Prostate gland (tissue), 2 donors: Measurements from ENCODE around the gene TMEM266. TPM values are rescaled to one million over a fixed set of nuclear protein-coding genes. Genes with fewer than 3 reads are reported as not detected.

ENCODE experiments used
- DNase-seq: peaks from one replicate; pipeline ENCODE4 v3.0.0-alpha.2; 2019; ENCODE audit warnings: low spot score
- H3K27ac ChIP-seq, 2 donors: fragments of 200-600 bp; sonication (generic); 2 replicates each; pipeline ENCODE4 v1.5.1; 2017 to 2019
- H3K27me3 ChIP-seq: fragments of 200-600 bp; sonication (generic); replicated peaks from 2 replicates; pipeline ENCODE4 v1.5.1; 2019; ENCODE audit not compliant: insufficient read depth
- H3K36me3 ChIP-seq, 2 donors: fragments of 200-600 bp; sonication (generic); 1 replicate in 1 of 2; 2 replicates in 1 of 2; pipeline versions ENCODE4 v1.5.1 to v1.8.1; 2017 to 2019
- H3K4me1 ChIP-seq: fragments of 200-600 bp; sonication (generic); replicated peaks from 2 replicates; pipeline ENCODE4 v1.5.1; 2019
- H3K4me3 ChIP-seq, 2 donors: fragments of 200-600 bp; sonication (generic); 2 replicates each; pipeline ENCODE4 v1.5.1; 2017 to 2019
- H3K9me3 ChIP-seq: fragments of 200-600 bp; sonication (generic); 2 replicates; pipeline ENCODE4 v1.5.1; 2017
- CTCF ChIP-seq, 4 experiments: fragments of 200-600 bp in 2 of 4; fragments of 450-650 bp in 2 of 4; sonication (generic) in 2 of 4; IDR thresholded peaks; 1 replicate in 3 of 4; 2 replicates in 1 of 4; pipeline ENCODE4 v1.5.1; 2016 to 2019; ENCODE audit warnings: antibody characterized with exemption in 4 of 4, mild to moderate bottlenecking in 2 of 4, moderate library complexity in 2 of 4
- POLR2A ChIP-seq: fragments of 450-650 bp; IDR thresholded peaks from one replicate; pipeline ENCODE4 v1.6.1; 2016; ENCODE audit warnings: antibody characterized with exemption, mild to moderate bottlenecking
- POLR2AphosphoS5 ChIP-seq: sonication (generic); formaldehyde crosslinking; IDR thresholded peaks from one replicate; pipeline ENCODE4 v1.6.1; 2017; ENCODE audit warnings: antibody characterized with exemption
- WGBS: methylation state at CpG from one replicate; pipeline ENCODE4 v1.1.5; 2018; 5-methylcytosine and 5-hydroxymethylcytosine counted together
- intact Hi-C: fragments of 100-400 bp; cut with DNase I; formaldehyde crosslinking; loops from one replicate; pipeline ENCODE4 v1.14.2; 2022
- total RNA-seq, 2 donors: library from RNA; depleted of rRNA; stranded (reverse); fragments of >200 nt; gene quantifications; one replicate each; pipeline ENCODE4 v1.1.0, GENCODE V29; 2016

Gene TMEM266
- total RNA-seq, 2 donors from 2014 or later: 5.9 to 6.0 TPM

- peaks cover 6% of the 10 kb centered on the region for H3K4me1 ChIP-seq
- intact Hi-C loops: loop anchor here (10.0 kb wide), 1 partner anchor 115 kb away; the partner anchor contains the start of gene ETFA
- H3K4me3 ChIP-seq: no peak overlapping the region
- H3K36me3 ChIP-seq: no peaks in the 10 kb centered on the region
- H3K27me3 ChIP-seq: no peaks in the 10 kb centered on the region
- H3K9me3 ChIP-seq: no peaks in the 10 kb centered on the region
- H3K27ac ChIP-seq: no peak overlapping the region
- TF ChIP-seq CTCF (IDR thresholded peaks at IDR 0.05) (no peak), POLR2A (no peak), POLR2AphosphoS5 (no peak)
- DNase-seq: no peak
- WGBS: 73% methylated on average over 19 of the region's 19 CpGs
These were observed 139.6 kb downstream of the TMEM266 start for GRCh38 chr15:76199106-76200082.

- Histone ChIP-seq H3K27ac (no peak overlapping the region), H3K36me3 (no peaks in the 10 kb centered on the region), H3K9me3 (no peaks in the 10 kb centered on the region), H3K27me3 (no peaks in the 10 kb centered on the region), H3K4me1 (peaks cover 6% of the 10 kb centered on the region), H3K4me3 (no peak overlapping the region)
- intact Hi-C loops: no loop called here
- no peak for DNase-seq
- TF ChIP-seq POLR2A (no peak), POLR2AphosphoS5 (no peak), CTCF (IDR thresholded peaks at IDR 0.05) (no peak)
- 98% methylated on average over 6 of the region's 6 CpGs for WGBS
These were observed 140.3 kb downstream of the TMEM266 start for GRCh38 chr15:76200083-76200465.

- WGBS: 42% methylated on average over 5 of the region's 5 CpGs
- intact Hi-C loops: no loop called here
- TF ChIP-seq POLR2A (no peak), POLR2AphosphoS5 (no peak), CTCF (IDR thresholded peaks at IDR 0.05) (no peak)
- Histone ChIP-seq H3K36me3 (no peaks in the 10 kb centered on the region), H3K27ac (no peak overlapping the region), H3K4me3 (no peak overlapping the region), H3K27me3 (no peaks in the 10 kb centered on the region), H3K9me3 (no peaks in the 10 kb centered on the region), H3K4me1 (peaks cover 6% of the 10 kb centered on the region)
- no peak for DNase-seq
These were observed 140.9 kb downstream of the TMEM266 start for GRCh38 chr15:76200641-76201105.

- TF ChIP-seq POLR2AphosphoS5 (no peak), POLR2A (no peak), CTCF (IDR thresholded peaks at IDR 0.05) (no peak)
- H3K36me3 ChIP-seq: no peaks in the 10 kb centered on the region
- H3K27ac ChIP-seq: no peak overlapping the region
- H3K4me1 ChIP-seq: peaks cover 6% of the 10 kb centered on the region
- no peaks in the 10 kb centered on the region for H3K9me3 ChIP-seq
- no peak for DNase-seq
- no peaks in the 10 kb centered on the region for H3K27me3 ChIP-seq
- intact Hi-C loops: no loop called here
- no peak overlapping the region for H3K4me3 ChIP-seq
- 90% methylated on average over 4 of the region's 6 CpGs for WGBS
These were observed 141.9 kb downstream of the TMEM266 start for GRCh38 chr15:76201536-76202255.
